ENCODE results near the gene THRAP3.
A peak's percentile ranks its signal among the peaks of the same experiment; 100 is the strongest.
"Not testable (repeated sequence)": the region's sequence is repeated elsewhere in the genome, so short reads cannot be mapped to it uniquely, and the experiment has no call there.

Gene THRAP3

GRCh38 chr1:36178471-36179219, 45.6 kb upstream of the THRAP3 start:
- no peak overlapping the region for H3K27ac ChIP-seq
- TF ChIP-seq, protein P1, sequence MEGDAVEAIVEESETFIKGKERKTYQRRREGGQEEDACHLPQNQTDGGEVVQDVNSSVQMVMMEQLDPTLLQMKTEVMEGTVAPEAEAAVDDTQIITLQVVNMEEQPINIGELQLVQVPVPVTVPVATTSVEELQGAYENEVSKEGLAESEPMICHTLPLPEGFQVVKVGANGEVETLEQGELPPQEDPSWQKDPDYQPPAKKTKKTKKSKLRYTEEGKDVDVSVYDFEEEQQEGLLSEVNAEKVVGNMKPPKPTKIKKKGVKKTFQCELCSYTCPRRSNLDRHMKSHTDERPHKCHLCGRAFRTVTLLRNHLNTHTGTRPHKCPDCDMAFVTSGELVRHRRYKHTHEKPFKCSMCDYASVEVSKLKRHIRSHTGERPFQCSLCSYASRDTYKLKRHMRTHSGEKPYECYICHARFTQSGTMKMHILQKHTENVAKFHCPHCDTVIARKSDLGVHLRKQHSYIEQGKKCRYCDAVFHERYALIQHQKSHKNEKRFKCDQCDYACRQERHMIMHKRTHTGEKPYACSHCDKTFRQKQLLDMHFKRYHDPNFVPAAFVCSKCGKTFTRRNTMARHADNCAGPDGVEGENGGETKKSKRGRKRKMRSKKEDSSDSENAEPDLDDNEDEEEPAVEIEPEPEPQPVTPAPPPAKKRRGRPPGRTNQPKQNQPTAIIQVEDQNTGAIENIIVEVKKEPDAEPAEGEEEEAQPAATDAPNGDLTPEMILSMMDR (conservative IDR thresholded peaks at IDR 0.05), result no peak

- H3K27ac ChIP-seq, result no peak overlapping the region
Observed at GRCh38 chr1:36179220-36179600, 45.0 kb upstream of the THRAP3 start.

GRCh38 chr1:36182734-36183133, 41.5 kb upstream of the THRAP3 start:
- TF ChIP-seq, protein P1 (conservative IDR thresholded peaks at IDR 0.05), result no peak
- H3K27ac ChIP-seq, result no peak overlapping the region

More at GRCh38 chr1:36179220-36179600, 45.0 kb upstream of the THRAP3 start:
- TF ChIP-seq, protein P1 (conservative IDR thresholded peaks at IDR 0.05), result no peak

DNA sequence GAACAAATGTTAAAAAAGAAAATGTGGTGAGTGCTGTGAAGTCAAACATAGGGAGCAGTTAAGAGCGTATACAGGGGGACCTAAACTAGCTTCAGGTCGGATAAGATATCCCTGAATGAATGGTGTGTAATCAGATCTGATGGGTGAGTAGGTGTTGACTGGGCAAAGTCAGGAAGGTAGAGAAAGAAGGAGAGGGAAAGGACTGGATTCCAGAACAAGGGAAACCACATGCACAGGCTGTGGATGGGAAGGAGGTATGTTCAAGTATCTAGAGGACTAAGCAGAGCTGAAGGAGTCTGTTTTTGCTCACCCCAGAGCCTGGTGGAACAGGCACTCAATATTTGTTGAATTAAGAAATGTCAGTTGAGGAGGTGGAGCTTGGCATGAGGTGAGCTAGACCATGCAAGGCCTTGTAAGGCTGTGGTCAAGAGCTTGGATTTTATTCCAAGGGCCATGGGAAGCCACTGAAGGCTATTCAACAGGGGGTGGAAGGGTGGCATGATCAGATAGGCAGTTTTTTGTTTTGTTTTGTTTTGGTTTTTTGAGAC, 40.9 kb upstream of the THRAP3 start:
- no peak overlapping the region for H3K27ac ChIP-seq
- TF ChIP-seq, protein P1 (conservative IDR thresholded peaks at IDR 0.05), result no peak

DNA sequence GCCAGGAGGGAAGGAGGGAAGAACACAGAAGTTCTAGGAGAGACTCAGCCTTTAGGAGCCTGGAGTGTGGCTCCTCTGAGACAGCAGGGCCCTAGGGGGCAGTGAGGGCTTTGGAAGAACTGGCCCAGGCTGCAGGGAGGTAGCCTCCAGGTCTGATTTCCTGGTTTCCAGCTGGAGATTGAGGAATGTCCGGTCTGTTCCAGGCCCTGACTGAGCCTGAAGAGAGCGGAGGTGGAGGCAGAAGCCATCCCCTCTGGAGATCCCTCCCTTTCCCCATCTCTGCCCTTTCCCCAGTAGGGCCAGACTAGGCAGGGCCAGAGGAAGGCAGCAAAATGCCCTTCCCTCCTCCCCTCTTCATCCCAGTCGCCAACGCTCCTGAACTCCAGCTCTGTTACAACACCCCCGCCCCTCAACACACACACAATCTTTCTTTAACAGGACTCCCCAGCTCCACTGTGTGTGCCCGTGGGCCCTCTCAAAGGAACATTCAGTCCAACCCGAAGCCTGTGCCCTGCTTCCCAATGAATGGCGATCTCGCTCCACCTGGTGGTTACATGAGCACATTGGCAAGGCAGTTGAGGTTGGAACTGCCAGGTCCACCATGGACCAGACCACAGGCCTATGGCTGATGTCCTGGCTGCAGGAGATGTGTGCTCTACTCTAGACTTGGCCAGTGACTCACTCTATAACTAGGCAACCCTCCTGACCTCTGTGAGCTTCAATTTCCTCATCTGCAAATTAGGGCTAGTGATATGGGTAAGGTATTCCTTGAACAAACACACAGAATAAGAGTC, 36.2 kb upstream of the THRAP3 start:
- TF ChIP-seq, protein P1 (conservative IDR thresholded peaks at IDR 0.05), result peak; percentile 89
- peak overlapping the region; percentile 69 for H3K27ac ChIP-seq

- H3K27ac ChIP-seq, result not testable (repeated sequence)
Observed at GRCh38 chr1:36196805-36197204, 27.4 kb upstream of the THRAP3 start.

GRCh38 chr1:36198641-36199040, 25.6 kb upstream of the THRAP3 start:
- no peak overlapping the region for H3K27ac ChIP-seq
- TF ChIP-seq, protein P1 (conservative IDR thresholded peaks at IDR 0.05), result no peak

All from VCaP (cell line).